ENCODE measurements around the gene YAF2. TPM values are rescaled to one million over a fixed set of nuclear protein-coding genes. Genes with fewer than 3 reads are reported as not detected.
A peak's percentile ranks its signal among the peaks of the same experiment; 100 is the strongest.

Gene YAF2
- total and polyA plus RNA-seq, 7 donors: 8.6 to 52.8 (median 29.6) TPM

DNA sequence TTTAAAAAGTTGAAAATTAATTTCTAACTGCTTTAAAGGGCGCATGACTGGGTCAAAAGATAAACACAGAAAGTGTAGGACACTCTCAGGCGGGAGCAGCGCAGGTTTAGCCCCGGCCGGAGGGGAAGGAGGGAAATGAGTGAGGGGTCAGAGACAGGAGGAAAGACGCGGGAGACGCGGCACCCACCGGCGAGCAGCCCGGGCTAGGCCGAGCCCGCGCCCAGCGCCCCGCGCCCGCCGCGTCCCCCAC, 94.0 kb downstream of the YAF2 start:
- no peak for DNase-seq
- Histone ChIP-seq H3K4me1 (peaks cover 0 to 16% (median 10%) of the 10 kb centered on the region in 4 donors), H3K27me3 (no peaks in the 10 kb centered on the region), H3K9me3 (no peaks in the 10 kb centered on the region), H3K27ac (peak overlapping the region; percentile 87 to 90 (median 90)), H3K4me3 (peak overlapping the region; percentile 49 to 78 (median 72)), H3K36me3 (no peaks in the 10 kb centered on the region)
- intact Hi-C loops (cut with DNase I): loop anchor here (1.0 to 2.0 kb wide), 2 partner anchors 95 to 188 kb away; partner anchors contain the start of gene YAF2
- 1% methylated on average over 21 of the region's 21 CpGs for WGBS, 2 donors
- TF ChIP-seq, protein P1, sequence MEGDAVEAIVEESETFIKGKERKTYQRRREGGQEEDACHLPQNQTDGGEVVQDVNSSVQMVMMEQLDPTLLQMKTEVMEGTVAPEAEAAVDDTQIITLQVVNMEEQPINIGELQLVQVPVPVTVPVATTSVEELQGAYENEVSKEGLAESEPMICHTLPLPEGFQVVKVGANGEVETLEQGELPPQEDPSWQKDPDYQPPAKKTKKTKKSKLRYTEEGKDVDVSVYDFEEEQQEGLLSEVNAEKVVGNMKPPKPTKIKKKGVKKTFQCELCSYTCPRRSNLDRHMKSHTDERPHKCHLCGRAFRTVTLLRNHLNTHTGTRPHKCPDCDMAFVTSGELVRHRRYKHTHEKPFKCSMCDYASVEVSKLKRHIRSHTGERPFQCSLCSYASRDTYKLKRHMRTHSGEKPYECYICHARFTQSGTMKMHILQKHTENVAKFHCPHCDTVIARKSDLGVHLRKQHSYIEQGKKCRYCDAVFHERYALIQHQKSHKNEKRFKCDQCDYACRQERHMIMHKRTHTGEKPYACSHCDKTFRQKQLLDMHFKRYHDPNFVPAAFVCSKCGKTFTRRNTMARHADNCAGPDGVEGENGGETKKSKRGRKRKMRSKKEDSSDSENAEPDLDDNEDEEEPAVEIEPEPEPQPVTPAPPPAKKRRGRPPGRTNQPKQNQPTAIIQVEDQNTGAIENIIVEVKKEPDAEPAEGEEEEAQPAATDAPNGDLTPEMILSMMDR (IDR thresholded peaks at IDR 0.05): no peak
- no peak for TF ChIP-seq POLR2AphosphoS5 (IDR thresholded peaks at IDR 0.05)
- no peak for TF ChIP-seq POLR2A (IDR thresholded peaks at IDR 0.05)
- no peak for TF ChIP-seq EP300 (IDR thresholded peaks at IDR 0.05)

DNA sequence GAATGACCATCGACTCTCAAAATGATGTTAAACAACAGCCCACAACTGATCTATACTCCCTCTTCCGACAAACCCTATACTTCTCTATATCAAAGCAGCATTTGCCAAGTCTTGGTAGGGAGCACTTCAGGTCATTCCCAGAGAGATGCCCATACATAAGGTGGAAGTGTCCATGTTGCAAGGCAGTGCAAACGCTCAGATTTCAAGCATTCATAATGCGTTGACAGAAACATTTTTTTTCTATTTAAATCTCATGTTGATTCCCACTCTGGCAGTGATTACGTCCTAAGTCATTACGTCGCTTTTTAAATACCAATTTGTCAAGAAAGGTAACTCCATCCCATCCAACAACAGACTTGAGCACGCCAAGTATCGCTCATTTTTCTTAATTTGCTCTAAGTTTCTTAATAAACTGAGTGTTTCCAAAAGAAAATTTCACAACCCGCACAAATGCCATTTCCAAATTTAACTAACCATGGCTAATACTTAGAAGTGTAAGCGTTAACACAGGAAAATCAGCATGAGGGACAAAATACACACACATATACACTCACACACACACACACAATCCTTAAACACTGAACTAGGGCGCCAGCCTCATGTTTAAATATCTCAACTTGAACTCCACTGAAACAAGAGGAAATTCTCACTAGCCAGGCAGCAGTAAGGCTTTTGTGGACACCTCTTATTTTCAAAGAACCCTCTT, 94.4 kb downstream of the YAF2 start:
- peak overlapping the region; percentile 49 to 78 (median 72) for H3K4me3 ChIP-seq
- TF ChIP-seq, protein P1 (IDR thresholded peaks at IDR 0.05): no peak
- no peak for TF ChIP-seq EP300 (IDR thresholded peaks at IDR 0.05)
- no peak for TF ChIP-seq POLR2AphosphoS5 (IDR thresholded peaks at IDR 0.05)
- no peak for TF ChIP-seq POLR2A (IDR thresholded peaks at IDR 0.05)
- DNase-seq: no peak
- WGBS, 2 donors: 5 to 20% methylated on average over 12 of the region's 12 CpGs
- peaks cover 0 to 16% (median 10%) of the 10 kb centered on the region in 4 donors for H3K4me1 ChIP-seq
- peak overlapping the region; percentile 87 to 90 (median 90) for H3K27ac ChIP-seq
- intact Hi-C loops (cut with DNase I): loop anchor here (1.0 to 2.0 kb wide), 2 partner anchors 95 to 189 kb away; partner anchors contain the start of gene YAF2
- H3K36me3 ChIP-seq: no peaks in the 10 kb centered on the region
- H3K27me3 ChIP-seq: no peaks in the 10 kb centered on the region
- no peaks in the 10 kb centered on the region for H3K9me3 ChIP-seq

DNA sequence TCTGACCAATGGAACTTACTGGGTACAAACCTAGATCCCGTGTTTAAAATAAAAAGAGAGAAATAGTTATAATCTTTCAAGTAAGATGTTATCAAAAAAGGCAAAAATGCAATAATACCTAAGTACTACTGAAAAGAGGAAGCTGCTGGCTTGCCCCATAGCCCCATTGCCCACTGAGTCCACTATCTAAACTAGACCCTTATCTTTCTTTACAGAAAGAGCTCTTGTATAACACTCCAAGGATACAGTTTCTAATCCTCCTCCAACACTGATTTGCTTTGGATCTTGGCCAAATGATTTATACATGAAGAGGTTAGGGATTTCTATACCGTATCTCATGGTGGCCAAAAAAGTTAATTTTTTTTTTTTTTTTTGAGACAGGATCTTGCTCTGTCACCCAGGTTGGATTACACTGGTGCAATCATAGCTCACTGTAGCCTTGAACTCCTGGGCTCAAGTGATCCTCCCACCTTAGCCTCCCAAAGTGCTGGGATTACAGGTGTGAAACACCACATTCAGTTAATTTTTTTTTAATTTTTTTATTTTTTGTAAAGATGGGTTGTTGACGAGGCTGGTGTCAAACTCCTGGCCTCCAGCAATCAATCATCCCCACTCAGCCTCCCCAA, 96.0 kb downstream of the YAF2 start:
- H3K9me3 ChIP-seq: no peaks in the 10 kb centered on the region
- no peaks in the 10 kb centered on the region for H3K36me3 ChIP-seq
- no peak for DNase-seq
- H3K27ac ChIP-seq: no peak overlapping the region
- no peak for TF ChIP-seq POLR2AphosphoS5 (IDR thresholded peaks at IDR 0.05)
- TF ChIP-seq EP300 (IDR thresholded peaks at IDR 0.05): no peak
- no peak for TF ChIP-seq POLR2A (IDR thresholded peaks at IDR 0.05)
- TF ChIP-seq, protein P1 (IDR thresholded peaks at IDR 0.05): no peak
- no peaks in the 10 kb centered on the region for H3K27me3 ChIP-seq
- intact Hi-C loops (cut with DNase I): no loop called here
- peaks cover 0 to 16% (median 10%) of the 10 kb centered on the region in 4 donors for H3K4me1 ChIP-seq
- 75 to 87% methylated on average over 3 of the region's 3 CpGs for WGBS, 2 donors
- no peak overlapping the region for H3K4me3 ChIP-seq

DNA sequence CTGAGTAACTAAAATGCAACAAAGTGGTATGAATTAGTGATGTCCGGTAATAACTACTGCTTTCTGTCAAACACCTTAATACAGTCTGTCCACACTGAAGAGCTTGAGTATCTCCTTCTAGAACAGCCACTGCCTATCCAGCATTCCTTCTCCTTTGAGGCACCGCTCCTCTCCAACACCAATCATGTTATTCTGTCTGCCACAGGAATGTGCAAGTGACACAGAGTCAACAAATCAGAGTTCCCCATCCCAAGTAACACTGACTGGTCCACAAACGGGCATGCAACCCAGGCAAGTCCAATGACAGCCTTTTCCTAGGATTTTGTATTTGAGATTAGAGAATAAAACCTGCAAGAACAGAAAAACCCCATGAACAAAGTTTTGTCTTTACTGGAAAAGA, 97.1 kb downstream of the YAF2 start:
- H3K36me3 ChIP-seq: no peaks in the 10 kb centered on the region
- peaks cover 0 to 16% (median 10%) of the 10 kb centered on the region in 4 donors for H3K4me1 ChIP-seq
- 46 to 74% methylated on average over 3 of the region's 3 CpGs for WGBS, 2 donors
- no peak overlapping the region for H3K27ac ChIP-seq
- intact Hi-C loops (cut with DNase I): no loop called here
- TF ChIP-seq EP300 (IDR thresholded peaks at IDR 0.05) (no peak), POLR2AphosphoS5 (IDR thresholded peaks at IDR 0.05) (no peak), POLR2A (IDR thresholded peaks at IDR 0.05) (no peak)
- TF ChIP-seq, protein P1 (IDR thresholded peaks at IDR 0.05): no peak
- DNase-seq: no peak
- no peaks in the 10 kb centered on the region for H3K9me3 ChIP-seq
- no peaks in the 10 kb centered on the region for H3K27me3 ChIP-seq
- H3K4me3 ChIP-seq: no peak overlapping the region
